ENCODE data around the gene MYO1H.

MYO1H gene

DNA sequence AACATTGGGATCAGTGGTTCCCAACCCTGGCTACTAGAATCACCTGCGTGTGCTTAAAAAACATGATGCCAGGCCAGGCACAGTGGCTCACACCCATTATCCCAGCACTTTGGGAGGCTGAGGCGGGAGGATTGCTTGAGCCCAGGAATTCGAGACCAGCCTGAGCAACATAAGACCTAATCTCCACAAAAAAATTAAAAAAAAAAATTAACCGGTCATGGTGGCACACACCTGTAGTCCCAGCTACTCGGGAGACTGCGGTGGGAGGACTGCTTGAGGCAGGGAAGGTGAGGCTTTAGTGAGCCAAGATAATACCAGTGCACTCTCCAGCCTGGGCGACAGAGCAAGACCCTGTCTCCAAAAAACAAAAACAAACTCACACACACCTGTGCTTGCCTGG is 127.4 kb downstream of the MYO1H start:
- DNase-seq: no peak

DNA sequence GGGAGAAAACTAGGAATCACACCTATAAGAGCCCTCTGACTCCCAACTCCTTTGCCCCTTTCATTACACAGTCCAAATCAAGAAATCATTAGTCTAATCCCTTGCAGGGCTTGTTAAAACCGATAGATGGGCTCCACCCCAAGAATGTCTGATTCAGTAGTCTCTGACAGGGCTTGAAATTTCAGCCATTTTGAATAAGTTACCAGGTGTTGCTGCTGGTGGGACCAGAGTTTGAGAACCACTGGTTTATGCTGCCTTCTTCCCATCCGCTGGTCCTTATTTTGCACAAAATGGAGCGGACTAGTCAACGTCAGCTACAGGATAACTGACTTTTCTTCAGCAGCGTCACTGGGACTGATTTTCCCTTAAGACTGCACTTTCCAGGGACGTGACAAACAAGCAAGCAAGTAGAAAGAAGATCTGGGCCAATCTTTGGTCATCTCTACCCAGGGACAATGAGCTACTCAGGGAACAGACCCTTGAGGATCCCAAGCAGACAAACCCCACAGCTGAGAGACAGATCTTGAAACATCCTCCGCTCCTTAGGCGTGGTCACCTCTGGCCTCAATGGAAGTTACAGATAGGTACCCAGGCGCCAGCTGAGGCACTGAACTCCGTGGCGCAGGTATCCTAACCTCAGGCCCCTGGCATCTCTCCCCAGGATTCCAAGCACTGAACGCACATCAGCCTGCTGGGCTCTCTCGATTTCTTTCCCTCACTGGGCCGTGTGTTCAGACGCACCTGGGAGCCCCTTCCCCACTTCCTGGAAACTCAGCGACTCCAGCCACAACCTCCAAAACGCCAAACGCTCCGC is 128.5 kb downstream of the MYO1H start:
- no peak for DNase-seq

DNA sequence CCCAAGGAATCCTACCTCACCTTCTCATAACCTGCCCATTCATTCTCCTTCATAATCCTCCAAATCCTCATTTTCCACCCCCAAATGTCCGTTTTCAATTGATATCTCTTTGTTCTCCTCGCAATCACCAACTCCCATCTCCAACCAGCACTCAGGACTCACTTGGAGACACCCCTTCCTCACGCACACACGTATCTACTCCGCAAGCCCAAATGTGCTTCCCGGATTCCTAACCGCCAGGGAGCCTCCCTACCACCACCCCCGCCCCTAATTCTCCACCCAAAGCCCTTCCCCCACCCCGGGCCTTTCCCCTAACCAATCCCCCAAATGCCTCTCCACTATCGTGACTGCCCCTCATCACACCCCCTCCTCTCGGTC is 129.1 kb downstream of the MYO1H start:
- no peak for DNase-seq

DNA sequence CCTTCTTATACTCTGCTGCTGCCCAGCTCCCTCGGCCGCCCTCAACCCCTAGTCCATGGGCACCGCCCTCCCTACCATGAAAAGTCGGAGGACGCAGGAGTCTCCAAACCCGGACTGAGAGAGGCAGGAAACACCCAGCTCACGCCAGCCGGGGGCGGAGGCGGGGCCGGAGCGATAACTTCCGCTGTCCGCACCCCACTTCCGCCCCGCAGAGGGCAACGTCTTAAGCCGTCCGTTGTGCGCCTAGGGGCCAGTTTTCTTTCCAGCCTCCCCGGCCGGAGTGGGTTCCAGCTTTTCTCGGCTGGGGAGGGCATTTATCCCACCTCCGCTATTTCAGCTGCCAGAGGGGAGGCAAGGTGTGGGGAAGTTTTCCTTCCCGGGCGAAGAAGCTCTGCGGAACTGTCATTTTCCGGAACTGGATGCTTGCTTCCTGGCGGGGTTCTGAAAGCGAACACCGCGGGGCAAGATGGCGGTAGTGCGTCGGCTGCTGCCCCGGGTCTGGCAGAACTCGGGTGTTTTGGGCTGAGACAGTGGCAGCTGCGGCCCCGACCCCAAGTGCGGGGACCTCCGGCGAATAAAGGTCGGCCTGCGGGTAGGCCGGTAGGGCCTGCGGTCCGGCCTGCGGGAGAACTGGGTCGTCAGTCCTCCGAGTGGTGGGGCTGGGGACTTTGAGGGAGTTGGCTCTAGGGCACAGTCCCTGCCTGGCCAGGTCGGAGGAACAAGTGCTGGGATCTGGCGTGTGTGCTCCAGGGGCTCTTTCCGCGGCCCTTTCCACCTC is 129.7 kb downstream of the MYO1H start, which contains the start of the genes KCTD10 and UBE3B:
TSS of gene KCTD10 (minus strand) at position 116 of the 778 bp plus-strand sequence. CDS start at position 78, 38 bp downstream.
TSS of gene UBE3B (plus strand) at position 450 of the 778 bp plus-strand sequence. CDS start 5,918 bp downstream, outside the sequence.
- peak; percentile 81 to 84 for DNase-seq

DNA sequence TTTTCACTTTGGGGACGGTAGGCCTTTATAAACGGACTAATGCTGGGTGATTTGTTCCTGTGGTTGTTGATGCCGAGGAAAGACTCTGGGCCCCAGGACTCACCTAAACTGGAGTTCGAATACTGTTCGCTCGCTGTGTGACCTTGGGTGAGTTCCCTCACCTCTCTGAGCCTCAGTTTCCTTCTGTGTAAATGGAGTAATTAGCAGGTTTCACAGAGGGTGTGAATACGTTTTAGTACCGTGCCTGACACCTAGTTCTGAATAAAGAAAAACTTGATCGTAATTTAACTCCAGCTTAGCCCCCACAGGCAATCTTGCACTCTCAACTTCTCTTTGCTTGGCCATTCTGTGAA is 130.2 kb downstream of the MYO1H start:
- DNase-seq: no peak

DNA sequence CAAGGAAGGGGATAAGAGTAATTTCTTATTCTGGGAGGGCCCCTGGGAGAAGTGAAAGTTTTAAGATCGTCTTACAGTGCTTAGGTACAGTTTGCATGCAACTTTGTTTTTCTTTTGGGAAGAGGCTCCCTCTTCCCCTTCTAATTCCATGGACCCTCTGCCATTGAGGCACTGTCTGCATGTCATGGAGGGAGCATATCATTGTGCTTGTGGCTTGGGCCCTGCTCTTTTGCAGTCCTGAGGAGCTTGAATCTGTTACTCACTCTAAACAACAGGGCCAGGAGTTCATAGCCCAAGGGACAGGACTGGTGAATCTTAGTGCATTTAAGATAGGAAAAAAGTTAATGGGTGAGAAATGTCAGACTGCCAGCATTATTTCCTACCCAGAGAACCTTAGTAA is 132.1 kb downstream of the MYO1H start:
- no peak for DNase-seq

DNA sequence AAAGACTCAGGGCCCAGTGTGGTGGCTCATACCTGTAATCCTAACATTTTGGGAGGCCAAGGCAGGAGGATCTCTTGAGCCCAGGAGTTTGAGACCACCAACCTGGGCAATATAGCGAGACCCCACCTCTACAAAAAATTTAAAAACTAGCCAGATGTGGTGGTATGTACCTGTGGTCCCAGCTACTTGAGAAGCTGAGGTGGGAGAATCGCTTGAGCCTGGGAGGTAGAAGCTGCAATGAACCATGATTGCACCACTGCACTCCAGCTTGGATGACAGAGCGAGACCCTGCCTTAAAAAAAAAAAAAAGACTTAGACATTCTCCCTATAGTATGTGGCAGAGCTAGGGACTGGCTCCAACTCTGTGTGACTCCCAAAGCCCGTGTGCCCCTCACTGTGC is 132.7 kb downstream of the MYO1H start:
- no peak for DNase-seq

DNA sequence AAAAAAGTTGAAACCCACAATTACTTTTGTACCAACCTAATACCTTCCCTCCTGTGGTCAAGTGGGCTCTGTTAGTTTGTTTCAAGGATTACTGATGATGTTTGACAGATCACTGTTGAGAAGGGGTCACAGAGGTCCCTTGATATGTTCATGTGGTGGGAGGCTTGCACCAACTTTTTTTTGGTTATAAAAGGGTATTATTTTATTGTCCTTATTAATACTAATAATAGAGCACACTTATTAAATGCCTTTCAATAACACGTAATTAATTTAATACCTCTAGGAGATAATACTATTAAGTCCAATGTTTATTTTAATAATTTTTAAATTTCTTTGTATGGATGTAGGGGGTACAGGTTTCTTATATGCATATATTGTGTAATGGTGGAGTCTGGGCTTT is 134.2 kb downstream of the MYO1H start:
- DNase-seq: no peak

DNA sequence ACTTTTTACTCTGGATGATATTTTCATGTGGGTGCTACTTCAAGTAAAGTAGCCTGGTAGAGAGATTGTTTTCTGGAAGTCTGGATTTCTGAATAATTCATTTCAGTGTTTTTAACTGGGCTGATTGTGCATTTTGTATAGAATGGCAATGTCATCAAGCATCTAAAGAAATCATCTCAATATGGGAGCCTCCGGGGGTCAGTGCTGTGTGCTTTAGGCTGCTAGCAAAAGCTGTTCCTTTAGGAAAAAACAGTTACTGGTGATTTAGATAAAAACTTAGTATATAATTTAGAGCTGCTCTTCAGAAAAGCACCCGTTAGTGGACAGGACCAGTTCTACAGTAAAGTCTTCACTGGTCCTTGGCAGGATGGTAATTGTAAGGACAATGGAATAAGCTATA is 134.8 kb downstream of the MYO1H start:
- DNase-seq: no peak

DNA sequence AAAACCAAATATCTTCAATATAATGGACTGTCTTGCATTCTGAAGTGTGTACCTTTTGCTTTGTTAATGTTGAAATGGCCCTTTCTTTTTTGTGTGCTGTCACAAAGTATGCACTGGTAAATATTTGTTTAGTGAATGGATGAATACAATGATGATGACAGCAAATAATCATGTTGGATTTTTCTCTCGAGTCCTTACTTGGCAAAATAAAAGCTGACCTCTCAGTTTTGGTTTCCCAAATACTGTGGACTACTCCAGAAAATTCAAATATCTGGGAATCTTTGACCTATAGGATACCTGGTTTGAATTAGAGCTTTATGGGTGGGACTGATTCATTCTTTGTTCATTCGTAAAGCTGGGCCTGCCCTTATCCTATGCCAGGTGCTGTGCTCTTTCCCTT is 135.2 kb downstream of the MYO1H start:
- no peak for DNase-seq

DNA sequence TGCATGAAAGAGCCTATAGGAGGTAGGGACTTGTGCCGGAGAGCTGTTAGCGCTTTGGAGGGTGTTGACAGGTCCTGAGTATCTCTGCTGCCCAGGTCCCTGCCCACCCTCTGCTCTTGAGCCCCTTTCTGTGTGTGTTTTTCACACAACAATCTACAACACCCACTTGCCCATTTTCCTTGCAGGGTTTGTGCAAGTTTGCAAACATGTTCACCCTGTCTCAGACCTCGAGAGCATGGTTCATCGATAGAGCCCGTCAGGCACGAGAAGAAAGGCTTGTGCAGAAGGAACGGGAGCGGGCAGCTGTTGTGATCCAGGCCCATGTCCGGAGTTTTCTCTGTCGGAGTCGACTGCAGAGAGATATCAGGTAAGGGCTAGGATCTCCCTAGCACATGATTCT is 135.6 kb downstream of the MYO1H start:
- no peak for DNase-seq

DNA sequence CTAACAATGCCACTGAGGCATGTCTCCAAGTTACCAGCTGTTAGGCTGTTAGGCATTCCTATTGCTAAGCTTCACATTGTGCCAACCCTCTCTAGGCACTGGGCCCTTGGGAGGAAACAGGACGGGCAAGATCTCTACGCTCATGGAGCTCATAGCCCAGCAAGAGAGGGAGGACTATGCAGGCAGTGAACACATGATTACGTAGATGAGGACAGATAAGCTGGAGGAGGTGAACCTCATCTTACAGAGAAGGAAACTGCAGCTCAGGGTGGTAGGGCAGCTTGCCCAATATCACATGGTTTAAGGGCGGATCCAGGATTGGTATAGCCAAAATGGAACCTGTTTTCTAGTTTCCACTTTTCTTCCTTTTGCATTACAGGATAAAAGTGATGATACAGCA is 137.5 kb downstream of the MYO1H start:
- DNase-seq: no peak

DNA sequence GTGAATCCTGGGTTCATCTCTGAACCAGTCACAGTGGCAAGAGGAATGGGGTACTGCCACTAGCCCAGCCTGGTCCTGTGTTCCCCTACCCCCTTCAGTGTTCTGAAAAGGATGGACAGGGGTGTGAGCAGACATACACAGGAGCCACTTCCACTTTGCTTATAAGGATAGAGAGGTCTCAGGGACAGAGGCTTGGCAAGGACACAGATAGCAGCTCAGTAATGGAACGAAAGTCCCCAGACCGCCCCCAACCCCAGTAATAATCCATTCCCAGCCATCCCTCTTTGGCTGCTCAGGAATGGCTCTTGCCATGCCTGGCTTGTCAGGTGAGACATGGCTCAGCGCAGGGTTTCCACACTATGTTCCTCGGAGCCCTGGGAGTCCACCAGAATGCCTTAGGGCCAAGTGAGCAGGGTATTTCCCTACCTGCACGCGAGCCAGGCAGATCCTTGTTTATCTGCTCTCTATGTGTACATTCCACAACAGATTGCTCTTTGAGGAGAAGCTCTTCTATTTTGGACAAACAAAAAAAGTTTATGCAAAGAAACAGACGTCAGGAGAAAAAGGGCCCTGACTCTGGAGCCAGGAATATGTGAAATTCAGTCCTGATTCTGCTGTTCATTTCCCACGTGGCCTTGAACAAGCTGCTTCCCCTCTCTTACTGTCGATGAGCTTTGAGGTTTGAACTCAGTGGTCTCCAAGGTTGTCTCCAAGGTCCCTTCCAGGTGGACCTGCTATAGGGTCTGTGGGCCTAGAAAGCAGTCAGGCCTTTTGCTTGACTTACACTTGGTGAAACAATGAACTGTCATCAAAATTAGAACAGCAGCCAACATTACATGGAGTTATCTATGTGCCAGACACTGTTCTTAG is 139.7 kb downstream of the MYO1H start:
- no peak for DNase-seq

DNA sequence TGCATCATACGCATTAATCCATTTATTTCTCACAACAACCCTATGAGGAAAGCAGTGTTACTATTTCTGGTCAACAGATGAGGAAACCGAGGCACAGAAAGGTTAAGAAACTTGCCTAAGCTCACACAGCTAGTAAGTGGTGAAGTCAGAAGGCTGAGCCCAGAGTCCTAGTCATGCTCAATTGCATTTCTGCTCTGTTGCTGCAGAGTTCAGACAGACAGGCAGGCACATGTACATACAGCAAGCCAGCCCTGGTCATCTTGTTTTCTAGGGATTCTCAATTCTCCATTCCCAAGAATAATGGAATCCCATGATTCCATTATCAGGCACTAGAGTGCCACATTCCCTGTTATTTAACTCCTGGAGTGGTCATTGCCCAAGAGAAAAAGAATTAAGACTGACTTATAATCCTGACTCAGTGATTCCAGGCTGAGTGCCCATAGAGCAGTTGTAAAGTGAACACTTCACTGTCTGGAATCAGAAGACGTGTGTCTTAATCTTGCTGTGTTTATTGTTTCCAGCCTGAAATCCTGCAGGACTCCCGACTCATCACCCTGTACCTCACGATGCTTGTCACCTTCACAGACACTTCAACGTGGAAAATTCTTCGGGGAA is 140.5 kb downstream of the MYO1H start:
- DNase-seq: no peak

DNA sequence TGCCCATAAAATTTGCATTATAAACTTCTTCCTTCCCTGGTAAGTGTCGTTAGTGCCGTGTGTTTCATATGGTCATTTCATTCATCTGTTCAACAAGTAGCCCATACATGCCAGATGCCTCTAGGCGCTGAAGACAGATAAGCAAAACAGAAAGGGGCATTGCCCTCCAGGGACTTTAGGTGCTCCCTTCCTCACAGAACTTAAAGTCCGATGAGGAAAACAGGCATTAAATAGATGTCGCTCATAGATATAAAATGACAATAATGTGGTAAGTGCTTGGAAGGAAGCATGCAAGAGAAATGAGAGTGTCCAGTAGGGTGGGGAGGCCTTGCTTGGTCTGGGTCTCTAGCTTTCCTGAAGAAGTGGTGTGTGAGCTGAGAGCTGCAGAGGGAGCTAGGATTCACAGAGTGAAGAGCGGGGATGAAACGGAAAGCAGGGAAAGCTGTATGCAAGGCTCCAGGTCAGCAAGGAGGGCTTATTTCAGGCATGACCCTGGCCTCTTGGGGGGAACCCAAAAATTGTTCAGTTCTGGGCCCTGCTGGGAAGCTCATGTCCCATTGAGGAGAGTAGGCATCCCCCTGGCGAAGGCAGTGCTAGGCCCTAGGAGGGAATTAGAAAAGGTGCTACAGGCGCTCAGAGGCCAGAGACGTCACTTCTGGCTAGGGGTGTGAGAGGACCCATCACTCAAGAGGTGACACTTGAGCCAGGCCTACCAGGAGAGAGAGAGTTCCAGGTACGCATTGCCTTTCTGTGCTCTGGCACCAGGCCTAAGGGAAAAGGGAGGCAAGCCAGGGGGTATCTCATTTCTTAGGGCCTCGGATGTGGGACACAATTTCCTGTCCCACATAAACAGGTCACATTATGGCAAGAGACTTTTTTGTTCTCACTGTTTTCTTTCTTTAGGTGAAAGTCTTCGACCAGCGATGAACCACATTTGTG is 141.6 kb downstream of the MYO1H start:
- no peak for DNase-seq

DNA sequence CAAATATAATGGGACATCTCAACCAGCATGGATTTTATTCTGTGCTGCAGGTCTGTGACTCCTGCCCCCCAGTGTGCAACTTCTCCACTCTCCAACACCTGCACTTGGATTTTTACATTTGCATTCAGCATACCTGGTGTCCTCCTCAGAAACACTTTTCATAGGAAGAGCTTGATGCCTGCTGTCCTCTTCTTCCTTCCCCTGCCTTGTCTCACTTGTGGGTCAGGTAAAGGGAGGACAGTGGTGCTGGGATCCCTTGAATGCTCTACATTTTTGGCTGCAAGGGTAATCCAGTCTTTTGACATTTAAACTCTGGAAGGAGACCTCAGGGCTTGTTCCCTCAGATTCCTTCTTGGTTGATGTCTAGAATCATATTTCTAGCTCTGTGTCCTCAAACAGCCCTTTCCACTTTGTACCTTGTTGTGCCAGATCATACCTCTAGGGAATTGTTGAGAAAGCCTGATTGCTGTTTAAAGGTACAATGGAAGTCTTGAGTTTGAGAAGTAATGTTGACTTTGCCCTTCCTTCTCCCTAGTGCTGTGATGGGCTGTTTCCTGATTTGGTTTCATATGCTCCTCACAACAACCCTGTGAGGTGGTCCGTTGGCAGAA is 142.4 kb downstream of the MYO1H start:
- DNase-seq: no peak

DNA sequence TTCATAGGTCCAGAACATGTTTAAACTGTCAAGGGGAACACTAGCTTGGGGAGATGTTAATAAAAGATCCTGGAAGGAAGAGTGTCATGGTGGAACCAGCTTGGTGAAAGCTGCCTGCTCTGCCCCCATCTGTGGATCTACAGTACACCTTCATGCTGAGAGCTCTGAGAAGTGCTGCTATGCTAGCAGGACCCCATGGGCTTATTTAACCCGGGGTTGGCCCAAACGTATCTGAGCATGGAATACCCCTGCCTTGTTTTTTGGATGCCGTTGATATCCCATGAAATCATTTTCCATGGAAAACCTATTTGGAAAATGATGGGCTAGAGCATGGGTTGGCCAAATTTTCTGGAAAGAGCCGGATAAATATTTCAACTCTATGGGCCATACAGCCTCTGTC is 144.0 kb downstream of the MYO1H start:
- no peak for DNase-seq

DNA sequence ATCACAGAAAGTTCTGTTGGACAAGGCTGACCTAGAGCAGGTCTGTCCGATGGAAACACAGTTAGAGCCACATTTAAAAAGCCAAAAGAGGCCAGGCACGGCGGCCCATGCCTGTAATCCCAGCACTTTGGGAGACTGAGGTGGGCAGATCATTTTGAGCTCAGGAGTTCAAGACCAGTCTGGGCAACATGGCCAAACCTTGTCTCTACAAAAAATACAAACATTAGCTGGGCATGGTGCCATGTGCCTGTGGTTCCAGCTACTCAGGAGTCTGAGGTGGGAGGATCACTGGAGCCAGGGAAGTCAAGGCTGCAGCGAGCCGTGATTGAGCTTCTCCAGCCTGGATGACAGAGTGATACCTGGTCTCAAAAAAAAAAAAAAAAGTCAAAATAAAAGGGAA is 144.7 kb downstream of the MYO1H start:
- no peak for DNase-seq

DNA sequence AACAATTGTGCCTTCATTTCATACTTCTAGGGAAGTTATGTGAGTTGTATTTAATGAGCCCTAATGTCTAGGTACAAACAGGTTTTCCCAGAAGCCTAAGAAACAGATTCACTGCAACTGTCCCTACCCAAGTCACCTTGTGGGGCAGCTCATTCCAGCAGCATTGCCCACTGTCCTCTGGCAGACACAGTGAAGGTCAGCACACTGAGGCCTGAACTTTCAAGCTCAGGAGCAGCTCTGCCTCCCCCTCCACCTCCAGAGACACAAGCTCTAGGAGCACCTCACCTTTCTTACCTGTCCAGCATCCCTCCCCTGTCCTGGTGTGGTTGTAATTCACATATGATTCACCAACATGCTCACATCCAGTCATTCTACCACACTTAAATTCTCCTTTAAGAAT is 145.4 kb downstream of the MYO1H start:
- DNase-seq: no peak

DNA sequence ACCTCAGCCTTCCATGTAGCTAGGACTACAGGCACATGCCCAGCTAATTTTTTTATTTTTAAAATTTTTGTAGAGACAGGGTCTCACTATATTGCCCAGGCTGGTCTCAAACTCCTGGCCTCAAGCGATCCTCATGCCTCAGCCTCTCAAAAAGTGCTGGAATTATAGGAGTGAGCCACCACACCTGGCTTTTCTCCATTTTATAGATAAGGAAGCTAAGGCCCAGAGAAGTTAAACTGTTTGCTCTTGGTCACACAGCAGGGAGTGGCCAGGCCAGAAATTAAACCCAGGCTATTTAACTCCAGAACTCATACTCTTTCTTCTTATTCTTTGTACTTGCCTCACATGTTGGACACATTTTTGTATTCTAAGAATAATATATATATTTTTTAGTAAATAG is 146.2 kb downstream of the MYO1H start:
- no peak for DNase-seq

DNA sequence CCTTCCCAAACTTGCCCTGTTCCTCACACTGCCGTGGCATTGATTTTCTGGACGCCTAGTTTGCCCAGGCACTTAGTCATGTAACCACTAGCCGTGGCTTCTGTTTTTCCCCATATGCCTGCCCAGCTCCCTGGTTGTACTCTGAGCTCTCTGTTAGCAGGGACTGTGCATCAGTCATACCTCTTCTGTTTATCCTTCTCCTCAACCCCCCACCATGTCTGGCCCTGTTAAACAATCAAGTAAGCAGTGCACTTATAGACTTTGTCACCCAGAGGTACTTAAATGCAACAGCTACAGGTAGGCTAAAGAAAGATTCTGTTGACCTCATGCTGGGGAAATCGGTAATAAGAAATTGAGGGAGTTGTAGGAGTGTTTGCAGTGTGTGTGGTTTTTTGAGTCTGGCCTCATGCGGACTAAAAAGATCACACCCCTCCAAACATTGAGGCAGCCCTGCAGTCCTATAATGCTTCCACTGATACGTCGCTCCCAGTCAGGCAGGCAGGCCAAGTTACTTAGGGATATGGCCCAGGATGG is 146.7 kb downstream of the MYO1H start:
- no peak for DNase-seq

Data from activated CD4-positive, alpha-beta T cell treated with anti-CD3 and anti-CD28 coated beads for 4 hours (primary cell).